HG02885 (cell line): ENCODE results near the gene FHOD1.

Source experiments
- ATAC-seq: cut with Tn5 transposase; IDR thresholded peaks from one replicate; pipeline ENCODE4 v1.9.1; 2021; ENCODE audit warnings: mild to moderate bottlenecking; ENCODE audit not compliant: unreplicated experiment, poor library complexity

FHOD1 gene

DNA sequence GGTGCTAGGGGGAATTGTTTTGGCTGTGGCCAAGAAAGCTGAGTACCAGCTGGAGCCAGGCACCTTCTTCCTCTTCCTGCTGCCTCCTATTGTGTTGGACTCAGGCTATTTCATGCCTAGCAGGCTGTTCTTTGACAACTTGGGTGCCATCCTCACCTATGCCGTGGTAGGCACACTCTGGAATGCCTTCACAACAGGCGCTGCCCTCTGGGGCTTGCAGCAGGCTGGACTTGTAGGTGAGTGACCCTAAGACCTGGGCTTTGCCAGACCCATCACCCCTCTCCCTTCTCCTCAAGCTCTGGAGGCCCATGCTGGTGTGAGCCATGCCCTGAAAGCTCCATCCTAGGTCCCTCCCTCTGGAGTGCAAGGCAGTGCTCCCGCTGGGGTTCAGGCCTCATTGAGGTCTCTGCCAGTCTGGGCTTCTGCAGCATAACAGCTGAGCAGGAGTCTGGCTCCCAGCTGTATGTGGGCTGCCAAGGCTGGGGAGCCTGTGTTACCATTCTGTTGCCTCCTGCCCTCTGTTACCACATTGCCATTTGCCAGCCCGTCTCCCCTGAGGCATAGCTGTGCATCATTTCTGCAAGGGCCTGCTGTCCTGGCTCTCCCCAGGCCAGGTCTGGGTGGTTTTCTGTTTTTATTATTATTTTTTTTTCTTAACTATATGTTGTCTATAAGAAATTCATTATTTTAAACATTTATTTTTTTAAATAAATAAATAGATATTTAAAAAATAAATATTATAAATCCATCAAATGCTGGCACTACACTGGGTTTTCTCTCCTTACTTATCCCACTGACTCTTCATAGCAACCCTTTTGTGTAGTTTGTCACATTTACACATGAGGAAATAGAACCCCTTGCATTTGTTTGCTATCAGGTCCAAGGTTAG is 5.6 kb upstream of the FHOD1 start:
- no peak for ATAC-seq

DNA sequence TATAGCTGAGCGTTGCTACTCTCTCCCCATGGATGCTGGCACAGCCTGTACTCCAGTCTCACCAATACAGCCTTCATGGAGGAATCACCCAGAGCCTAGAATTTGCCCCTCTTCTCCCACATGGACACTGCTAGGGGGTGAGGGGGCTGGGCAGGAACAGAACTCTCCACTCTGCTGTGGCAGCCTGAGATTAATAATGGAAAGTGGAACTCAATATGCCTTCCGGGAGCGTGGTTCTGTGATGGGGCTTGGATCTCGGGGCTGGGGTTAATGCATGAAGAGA is 2.7 kb upstream of the FHOD1 start:
- no peak for ATAC-seq

DNA sequence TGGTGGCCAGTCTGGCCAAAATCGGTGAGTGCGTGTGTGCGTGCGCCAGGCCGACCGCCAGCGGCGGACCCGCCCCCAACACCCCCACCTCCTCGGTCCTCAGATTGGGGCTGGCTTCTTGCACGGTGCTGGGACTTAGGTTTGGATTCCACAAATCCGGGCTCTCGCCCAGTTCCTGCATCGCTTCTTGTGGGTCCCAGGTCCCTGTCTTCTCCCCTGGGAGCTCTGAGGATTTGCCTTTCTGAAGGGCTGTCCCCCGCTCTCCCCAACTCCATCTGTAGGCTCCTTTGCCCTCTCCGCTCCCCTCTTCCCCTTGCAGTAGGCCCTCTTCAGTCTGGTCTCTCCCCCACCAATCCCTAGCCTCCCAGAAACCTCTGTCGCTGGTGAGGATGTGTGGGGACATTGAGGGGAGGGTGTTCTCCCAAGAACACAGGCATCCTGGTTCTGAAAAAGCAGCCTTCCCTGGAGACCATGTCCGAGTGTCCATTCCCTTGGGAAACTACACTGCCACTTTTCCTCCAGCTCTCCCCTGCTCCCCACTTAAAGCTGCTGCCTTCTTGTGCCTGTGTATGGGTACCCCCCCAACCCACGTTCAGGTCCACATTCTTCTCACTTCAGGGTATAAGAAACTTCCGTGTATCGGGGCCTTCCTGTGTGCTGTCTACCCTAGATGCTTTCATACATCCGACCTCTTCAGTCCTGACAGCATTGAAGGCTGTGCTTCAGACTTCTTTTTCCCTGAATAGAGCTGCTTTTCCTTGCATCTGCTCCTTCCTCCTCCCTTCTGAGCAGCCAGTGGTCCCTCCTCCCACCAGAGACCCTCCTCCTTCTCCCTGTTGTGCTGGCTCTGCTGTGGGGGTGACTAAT is 2.1 kb upstream of the FHOD1 start:
- ATAC-seq = no peak

DNA sequence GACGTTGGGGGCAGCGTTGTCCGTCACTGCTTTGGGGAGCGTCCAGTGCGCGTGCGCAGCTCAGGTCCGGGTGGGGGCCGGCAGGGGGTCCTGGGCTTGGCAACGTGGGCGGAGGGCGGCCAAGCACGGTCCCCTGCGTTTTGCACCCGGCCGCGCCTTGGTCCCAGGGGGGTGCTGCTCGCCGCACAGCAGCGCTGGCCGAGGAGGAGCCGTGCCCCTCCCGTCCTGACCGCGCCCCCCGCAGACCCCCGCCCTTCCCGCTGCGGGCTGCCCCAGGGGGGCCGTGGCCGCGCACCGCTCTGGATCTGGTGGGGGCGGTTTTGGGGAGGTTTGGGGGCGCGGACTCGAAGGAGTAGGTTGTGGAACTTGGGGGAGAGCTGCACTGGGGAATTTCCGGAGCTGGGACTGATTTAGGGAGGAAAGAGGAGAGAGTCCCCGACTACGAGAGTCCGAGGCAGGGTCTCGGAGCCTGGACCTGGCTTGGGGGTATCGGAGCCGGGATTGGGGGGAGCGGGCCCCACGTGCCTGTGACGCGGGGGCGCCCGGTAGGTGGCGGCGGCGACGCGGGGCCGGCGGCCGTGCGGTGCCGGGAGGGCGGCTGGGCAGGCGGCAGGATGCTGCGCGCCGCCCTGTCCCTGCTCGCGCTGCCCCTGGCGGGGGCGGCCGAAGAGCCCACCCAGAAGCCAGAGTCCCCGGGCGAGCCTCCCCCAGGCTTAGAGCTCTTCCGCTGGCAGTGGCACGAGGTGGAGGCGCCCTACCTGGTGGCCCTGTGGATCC is 1.3 kb upstream of the FHOD1 start, which contains the start of gene SLC9A5:
TSS of gene SLC9A5 (plus strand) at position 579 of the 777 bp plus-strand sequence. CDS start at position 615, 36 bp downstream.
- no peak for ATAC-seq

DNA sequence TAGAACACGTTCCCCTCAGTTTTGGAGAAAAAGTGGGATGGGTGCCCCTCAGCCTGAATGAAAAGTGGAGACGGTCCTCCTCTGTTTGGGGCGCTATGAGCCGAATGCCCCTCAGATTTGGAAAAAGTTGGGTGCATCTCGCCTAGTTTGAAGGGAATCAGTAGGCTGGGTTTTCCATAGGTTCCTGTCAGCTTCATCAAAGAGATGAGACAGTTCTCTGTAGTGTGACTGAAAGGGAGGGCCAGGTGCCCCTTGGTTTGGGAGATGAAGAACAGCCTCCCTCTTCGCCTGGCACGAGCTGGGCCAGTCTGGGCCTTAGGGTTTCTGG is 756 bp upstream of the FHOD1 start:
- no peak for ATAC-seq

DNA sequence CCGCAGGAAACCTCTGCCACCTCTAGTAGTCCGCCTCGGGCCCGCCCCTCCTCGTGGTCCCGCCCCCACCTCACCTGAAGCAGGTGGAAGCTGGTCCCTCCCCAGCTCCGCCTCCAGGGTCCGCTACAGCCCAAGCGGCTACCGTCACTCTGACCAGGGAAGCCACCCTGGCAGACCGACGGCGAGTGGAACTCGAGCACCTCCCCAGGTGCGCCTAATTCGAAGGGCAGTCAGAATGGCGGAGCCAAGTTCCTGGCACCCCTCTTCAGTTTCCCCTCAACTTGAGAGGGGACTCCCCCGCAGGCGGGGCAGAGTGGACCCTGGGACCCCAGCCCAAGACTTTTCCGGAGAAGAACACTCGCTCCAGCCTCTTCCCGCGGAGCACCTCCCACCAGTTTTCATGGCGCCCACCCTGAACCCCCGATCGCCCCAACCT is 507 bp downstream of the FHOD1 start:
- ATAC-seq = peak; percentile 18

DNA sequence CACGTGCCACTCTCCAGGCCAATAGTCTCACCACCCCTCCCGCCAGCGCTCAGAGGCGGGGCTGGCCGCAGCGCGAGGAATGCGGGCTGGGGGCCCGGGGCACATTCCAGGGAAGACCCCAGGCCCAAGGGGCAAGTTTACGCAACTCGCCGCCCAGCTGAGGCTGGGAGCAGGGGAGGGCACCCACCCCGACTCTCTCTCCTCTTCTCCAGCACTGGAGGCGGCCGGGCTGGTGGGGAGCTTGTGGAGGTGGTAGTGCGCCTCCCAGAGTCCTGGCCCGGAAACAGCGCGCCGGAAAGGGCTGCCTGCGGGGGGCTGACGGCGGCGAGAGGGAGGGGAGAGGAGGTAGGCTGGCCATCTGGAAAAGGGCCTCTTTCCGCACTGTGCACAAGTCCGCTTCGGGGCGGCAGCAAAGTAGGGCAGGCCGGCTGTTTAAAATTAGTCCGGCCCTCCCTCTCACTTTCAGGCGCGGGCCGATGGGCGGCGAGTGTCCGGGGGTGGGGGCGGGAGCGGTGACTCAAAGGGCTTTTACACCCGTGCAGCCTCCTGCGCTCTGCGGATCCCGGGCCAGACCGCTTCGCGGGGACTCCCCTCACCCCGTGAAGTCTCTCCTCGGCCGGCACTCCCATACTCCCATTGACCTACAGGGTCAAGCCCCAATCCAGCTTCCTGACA is 1.1 kb downstream of the FHOD1 start:
- ATAC-seq = peak; percentile 24

DNA sequence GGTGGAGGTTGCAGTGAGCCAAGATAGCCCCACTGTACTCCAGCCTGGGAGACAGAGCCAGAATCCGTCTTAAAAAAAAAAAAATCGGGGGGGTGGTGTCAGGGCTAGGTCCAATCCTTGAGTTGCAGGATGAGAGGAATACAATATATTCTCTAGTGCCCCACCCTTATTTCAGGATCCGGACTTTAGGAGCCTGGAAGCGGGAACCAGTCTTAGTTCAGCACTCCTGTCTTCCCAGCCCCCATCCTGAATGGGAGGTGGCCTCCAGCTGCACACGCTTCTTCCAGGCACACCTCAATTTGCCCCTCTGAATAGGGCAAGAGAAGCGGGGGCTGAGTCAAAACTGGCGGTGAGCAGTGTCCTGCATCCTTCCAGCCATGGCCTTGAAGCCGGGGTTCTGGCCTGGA is 1.6 kb downstream of the FHOD1 start:
- ATAC-seq = no peak

DNA sequence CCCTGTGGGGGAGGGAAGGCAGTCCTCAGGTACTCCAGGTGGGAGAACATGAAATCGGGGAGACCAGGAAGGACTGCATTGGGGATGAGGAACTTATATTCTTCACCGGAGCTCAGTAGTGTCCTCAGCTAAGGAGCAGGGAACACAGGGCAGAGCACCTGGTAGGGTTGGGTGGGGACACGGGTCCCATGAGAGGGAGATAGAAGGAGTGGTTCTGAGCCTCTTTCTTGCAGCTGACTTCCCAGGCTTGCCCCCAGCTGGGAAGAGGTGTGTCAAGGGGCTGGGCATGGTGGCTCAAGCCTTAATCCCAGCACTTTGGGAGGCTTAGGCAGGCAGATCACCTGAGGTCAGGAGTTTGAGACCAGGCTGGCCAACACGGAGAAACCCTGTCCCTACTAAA is 2.1 kb downstream of the FHOD1 start:
- ATAC-seq = no peak

DNA sequence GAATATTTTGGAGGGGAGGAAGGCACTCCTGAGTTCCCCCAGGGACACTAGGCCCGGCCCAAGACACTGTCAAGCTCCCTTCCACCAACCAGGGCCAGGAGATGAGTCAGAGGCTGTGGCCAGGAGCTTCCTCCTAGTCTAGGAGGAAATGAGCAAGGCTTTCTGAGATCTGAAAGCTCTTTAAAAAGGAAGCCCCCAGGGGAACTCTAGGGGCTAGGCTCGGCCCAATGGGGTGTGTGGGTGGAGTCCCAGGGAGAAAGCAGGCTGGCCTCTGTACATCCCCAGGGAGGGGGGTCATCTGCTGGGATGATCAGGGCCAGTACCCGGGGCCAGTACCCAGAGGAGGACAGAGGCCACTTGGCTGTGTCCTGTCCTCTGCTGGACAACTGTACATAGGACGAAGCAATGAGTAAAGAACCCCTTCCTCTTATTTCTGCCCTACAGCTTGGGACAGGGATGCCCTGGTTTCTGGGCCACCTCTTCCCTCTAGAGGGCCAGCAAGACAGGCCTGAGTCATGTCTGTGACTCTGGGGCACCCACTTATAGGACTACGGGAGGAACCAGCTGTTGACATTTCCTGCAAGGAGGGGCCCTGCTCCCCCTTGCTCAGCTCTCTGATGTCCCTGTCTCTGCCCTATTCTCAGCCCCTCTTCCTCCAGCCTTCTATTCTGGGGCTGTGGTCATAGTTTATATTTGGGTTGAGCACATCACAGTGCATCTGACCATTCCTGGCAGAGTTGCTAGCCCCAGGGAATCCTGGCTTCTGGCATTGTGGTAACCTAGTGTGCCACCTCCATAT is 2.7 kb downstream of the FHOD1 start:
- ATAC-seq = peak; percentile 49

DNA sequence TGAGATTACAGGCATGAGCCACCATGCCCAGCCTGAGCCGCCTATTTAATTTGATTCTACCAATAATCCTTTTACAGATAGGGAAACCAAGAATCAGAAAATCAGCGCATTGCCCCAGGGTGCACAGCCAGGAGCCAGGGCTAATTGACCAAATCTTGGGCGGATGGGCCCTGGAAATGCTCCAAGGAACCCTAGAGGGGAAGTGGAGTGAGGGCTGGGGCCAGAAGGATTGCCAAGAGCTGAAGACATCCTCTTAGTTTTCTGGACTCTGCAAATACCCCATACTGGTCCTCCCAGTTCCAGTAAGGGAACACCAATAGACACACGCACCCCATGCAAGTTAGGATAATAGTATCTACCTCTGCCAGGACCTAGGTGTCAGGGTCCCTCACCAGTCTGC is 3.8 kb downstream of the FHOD1 start:
- ATAC-seq = no peak

DNA sequence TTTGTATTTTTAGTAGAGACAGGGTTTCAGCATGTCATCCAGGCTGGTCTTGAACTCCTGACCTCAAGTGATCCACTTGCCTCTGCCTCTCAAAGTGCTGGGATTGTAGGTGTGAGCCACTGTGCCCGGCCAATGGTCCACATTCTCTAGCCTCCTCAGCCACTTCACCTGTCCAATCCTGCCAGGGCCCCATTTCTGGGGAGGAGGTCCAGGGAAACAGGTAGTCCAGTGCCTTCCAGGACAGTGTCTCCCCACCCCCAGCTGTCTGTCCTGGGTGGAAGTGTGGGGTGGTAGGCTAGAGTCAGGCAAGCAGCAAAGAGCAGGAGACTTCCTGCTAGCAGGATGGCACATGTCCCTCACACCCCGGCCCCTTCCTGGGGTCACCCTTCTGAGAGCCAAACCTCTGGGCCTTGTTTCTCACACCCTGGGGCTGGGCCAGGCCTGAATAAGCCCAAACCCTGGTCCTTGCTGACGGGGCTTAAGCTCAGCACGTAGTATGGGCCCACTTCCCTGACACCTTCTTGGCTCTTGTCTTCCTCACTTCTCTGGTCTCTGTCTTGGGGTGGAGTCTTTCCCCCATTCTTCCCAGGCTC is 5.0 kb downstream of the FHOD1 start:
- ATAC-seq = no peak

DNA sequence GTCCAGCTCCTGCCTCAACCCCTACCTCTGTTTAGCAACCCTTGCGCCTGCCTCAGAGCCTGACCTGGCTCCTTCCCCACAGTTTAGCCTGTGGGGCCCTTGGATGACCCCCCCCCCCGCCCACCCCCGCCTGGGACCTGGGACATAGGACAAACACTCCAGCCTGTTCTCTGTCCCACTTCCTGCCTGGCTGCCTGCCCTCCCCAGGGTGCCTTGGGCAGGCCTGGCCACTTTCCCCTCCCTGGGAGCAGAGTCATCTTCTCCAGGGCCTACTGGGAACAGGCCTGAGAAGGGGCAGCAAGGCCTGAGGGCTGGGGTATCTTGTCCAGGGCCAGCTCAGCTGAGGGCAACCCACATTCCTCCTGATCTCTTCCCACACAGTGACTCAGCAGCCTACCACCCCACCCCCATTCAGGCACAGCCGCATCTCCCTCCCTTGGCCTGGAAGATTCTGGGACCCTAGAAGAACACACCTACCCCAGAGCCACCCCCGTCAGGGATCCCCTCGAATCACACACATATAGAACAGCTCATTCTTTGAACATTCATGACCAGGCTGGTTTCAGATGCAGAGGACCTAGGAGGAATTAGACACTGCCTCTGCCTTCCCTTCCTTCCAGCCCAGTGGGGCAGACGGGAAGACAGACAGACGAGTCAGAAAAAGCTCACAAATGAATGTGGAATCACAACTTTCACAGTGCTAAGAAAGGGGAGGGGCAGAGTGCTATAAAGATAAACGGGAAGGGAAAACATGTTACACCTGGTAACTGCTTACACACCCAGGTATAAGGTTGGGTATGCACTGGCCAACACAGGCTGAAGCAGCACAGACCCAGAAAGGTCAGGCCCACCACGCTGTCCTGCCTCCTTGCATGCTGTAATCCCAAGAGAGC is 6.0 kb downstream of the FHOD1 start:
- no peak for ATAC-seq

DNA sequence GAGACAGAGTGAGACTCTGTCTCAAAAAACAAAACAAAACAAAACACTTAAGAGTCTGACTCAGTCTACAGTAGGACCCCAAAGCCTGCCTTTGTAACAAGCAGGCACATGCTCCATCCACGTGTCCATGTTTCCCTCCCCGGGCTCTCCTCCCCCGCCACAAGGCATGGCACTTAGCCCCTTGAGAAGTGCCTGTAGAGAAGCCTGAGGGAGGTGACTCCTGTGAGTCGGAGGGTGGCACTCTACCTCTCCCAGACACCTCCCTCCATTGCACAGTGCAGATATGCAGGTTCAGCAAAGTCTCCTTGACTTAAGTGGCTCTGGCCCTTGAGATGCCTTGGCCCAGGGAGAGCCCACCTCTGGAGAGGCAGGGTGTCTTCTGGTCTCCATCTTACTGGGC is 6.8 kb downstream of the FHOD1 start:
- no peak for ATAC-seq

DNA sequence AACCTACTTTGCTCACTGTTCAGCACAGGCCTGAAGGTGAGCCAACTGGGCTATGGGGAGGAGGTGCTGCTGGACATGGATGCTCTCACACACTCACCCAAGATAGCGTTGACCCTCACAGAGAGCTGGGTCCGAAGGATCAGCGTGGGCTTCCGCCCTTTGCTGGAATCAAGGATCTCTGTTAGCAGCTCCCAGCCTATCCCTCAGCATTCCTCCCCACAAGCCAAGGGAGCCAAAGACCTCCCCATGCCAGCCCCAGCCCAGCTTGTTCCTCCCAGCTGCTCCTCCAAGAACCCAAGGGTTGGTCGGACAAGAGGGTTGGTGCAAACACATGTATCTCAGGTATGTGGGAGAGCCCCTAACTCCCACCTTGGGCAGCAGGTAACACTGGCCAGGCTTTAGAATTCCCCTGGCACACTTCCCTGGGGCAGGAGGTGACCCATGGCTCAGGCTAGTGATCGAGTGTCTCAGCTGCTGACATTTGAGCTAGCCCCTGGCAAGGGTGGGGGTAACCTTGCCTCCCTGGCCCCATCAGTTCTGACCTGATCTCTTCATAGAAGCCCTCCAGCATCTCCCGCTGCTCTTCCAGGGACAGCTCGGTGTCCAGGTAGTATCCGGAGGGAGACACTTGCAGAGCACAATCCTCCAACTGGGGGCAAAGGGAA is 8.3 kb downstream of the FHOD1 start:
- no peak for ATAC-seq

DNA sequence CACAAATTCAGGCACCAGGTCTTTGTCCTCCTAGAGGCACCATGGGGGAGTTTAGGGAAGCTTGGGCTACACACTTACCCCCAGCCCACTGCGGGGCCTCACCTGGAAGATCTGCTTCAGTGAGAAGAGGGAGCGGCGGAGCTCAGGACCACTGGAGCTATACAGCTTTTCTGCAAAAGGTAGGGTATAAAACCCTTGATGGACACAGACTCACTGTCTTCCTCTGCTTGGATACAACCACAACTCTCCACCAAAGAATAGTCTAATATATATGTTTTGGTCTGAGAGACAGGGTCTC is 9.1 kb downstream of the FHOD1 start:
- ATAC-seq = no peak

DNA sequence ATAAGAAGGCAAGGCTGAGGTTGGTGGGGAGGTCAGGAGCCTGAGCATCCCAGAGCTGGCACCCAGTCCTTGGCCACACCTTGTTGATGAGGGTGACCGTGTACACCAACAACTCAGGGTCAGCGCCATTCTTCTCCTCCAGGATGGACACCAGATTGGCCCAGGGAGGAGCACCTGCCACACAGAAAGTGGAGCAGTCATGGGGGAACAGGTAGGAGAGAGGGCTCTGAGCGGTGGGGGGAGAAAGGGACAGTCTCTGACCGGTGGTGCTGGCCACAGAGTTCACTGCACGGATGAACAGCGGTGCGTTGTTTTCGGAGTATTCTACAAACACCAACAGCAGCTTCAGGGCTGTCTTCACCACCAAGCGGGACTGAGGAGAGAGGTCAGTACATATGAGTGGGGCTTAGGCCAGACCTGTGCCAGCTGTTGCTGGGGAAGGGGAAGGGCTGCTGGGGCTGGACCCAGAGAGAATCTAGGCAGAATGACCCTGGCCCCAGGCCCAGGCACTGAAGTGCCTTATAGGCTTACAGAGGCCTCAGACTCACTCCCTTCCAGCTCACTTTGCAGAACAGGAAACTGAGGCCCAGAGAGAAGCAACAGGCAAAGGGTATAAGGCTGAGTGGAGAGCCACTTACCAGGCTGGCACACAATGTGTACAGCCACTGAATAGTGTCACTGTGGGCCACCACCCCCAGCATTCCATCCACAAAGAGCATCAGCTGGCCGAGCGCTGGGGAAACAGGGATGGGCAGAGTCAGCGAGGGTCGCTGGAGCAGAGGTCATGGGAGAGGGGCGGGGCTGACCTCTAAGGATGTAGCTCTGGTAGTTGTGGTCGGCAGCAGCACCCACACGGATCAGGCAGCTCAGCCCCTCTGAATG is 9.6 kb downstream of the FHOD1 start:
- no peak for ATAC-seq
